VCaP (cell line): ENCODE measurements around the gene ANAPC2.

Source experiments
- H3K27ac ChIP-seq: fragments of 450-650 bp; 2 replicates; pipeline ENCODE4 v1.5.1; 2017
- CTCF ChIP-seq: fragments of 450-650 bp; conservative IDR thresholded peaks from 2 replicates; pipeline ENCODE4 v1.5.1; 2017; ENCODE audit warnings: mild to moderate bottlenecking, moderate library complexity

The ANAPC2 gene

DNA sequence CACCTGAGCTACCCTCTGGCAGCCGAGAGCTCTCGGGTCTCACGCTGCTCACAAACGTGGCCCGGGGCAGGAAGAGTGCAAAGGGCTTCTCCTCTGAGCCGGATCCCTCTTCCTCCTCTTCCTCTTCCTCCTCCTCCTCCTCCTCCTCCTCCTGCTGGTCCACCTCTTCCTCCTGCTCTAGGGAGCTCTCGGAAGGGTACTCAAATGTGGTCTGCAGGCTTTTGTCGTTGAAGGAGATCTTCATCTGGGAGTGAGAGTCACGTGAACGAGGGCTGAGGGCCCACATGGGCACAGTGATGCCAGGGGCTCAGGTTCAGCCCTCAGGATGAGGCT is 4.1 kb upstream of the ANAPC2 start:
- H3K27ac ChIP-seq, result peak overlapping the region; percentile 97
- TF ChIP-seq CTCF, result no peak

GRCh38 chr9:137191691-137192447 is 3.5 kb upstream of the ANAPC2 start:
- peak overlapping the region; percentile 97 for H3K27ac ChIP-seq
- TF ChIP-seq CTCF, result no peak

- TF ChIP-seq CTCF, result no peak
- peak overlapping the region; percentile 97 for H3K27ac ChIP-seq
Measured at GRCh38 chr9:137191245-137191644, 2.9 kb upstream of the ANAPC2 start.

- TF ChIP-seq CTCF, result peak; percentile 42
- peak overlapping the region; percentile 97 for H3K27ac ChIP-seq
Measured at GRCh38 chr9:137190315-137190856, 2.0 kb upstream of the ANAPC2 start.

GRCh38 chr9:137189297-137190295 is 1.2 kb upstream of the ANAPC2 start:
- TF ChIP-seq CTCF, result no peak
- H3K27ac ChIP-seq, result peak overlapping the region; percentile 97

GRCh38 chr9:137188086-137188489 is 272 bp downstream of the ANAPC2 start:
- H3K27ac ChIP-seq, result peak overlapping the region; percentile 97
- no peak for TF ChIP-seq CTCF

GRCh38 chr9:137187386-137187785 is 974 bp downstream of the ANAPC2 start:
- H3K27ac ChIP-seq, result peak overlapping the region; percentile 97; the same call in 1 of the 2 replicates
- TF ChIP-seq CTCF, result no peak
